ENCODE results near the gene RGS8.

Gene RGS8

DNA sequence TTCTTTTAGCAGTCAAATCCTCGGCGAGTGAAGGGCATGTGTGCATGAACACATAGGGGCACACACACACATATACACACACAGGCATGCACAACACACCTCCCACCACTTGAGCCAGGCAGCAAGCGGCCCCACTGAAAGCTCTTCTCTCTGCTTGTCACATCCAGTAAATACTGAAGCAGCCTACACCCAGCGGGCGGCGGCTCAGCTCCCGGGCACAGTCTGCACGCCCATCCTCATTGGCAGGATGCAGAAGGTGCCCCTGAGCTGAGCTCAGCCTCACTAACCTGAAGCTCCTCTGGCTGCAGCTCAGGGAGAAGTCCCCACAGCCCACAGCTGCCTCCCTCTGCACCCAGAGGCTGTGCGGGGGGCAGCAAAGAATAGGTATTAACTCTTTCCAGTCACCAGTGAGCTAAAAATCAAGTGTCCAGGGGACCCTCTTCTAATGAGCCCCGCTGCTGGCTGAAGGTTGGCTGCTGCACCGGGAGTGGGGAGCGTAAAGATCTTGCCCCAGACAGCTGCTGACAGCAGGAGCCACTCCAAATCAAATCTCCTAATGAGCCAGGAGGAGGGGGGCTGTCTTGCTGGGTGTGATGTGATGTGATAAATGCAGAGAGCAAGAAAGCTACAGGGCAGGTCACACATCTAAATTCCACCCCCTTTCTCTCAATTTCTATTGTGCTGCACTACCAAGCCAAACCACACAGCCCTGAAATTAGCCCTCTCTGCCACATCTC is 12.5 kb downstream of the RGS8 start:
- no peak for DNase-seq (ENCODE audit: low spot score)

GRCh38 chr1:182670032-182670749 is 14.2 kb downstream of the RGS8 start:
- no peak for DNase-seq (ENCODE audit: low spot score)

GRCh38 chr1:182669266-182669665 is 15.1 kb downstream of the RGS8 start:
- no peak for DNase-seq (ENCODE audit: low spot score)

GRCh38 chr1:182668521-182669054 is 15.8 kb downstream of the RGS8 start:
- DNase-seq (ENCODE audit: low spot score), result no peak

GRCh38 chr1:182667848-182668505 is 16.4 kb downstream of the RGS8 start:
- no peak for DNase-seq (ENCODE audit: low spot score)

DNA sequence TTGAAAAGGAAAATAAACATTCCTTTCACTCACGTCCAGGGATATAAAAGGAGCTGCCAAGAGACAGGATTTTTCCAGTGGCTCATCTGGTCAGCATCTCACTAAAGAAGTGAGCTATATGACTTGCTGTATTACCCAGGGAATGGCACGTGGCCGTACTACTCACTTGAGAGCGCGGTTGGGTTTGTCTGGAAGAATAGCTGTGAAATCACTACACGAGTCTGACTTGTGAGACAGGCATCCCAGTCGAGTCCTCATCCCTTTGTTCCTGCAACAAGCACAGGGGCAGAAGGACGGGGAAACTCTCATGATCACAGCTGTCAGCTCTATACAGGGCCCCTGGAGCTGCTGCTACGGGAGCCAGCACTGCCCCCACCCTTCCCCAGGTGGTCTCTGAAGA is 17.7 kb downstream of the RGS8 start:
- no peak for DNase-seq (ENCODE audit: low spot score)

DNA sequence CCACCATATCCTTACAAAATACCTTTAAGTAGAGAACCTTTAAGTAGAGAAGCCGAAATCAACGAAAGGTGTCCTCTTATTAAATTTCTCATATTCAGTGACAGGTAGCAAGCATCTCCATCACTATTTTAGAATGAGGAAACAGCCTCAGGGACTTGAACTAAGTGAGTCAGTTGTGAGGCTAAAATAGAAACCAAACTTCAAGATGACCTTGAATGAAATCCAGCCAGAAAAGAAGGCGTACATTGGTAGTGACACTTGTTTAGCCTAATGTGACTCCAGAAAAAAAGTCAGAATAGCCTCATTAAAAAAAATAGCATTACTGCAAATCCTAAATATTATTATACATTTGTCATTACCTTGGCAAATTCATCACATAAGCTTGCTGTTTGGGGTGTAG is 20.1 kb downstream of the RGS8 start:
- no peak for DNase-seq (ENCODE audit: low spot score)

DNA sequence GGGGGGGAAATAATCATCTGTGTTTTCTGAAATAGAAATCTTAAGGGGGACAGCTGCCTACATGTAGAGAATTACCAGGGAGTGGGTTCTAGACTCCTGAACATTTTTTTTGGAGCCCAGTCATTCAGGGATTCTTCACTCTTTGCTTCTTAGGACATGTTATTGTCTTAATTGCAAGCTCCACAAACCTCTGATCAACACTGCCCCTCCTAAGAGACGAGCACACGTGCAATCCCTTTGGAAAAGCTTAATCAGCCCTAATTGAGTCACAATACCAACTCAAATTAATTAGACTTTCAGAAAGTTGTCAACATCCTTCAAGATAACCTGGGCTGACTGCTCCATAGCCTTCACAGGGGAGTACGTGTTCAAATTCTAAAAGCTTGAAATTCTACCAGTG is 21.4 kb downstream of the RGS8 start:
- no peak for DNase-seq (ENCODE audit: low spot score)

GRCh38 chr1:182662121-182662890 is 22.1 kb downstream of the RGS8 start:
- DNase-seq (ENCODE audit: low spot score), result no peak

GRCh38 chr1:182658055-182658454 is 26.3 kb downstream of the RGS8 start:
- no peak for DNase-seq (ENCODE audit: low spot score)

- no peak for DNase-seq (ENCODE audit: low spot score)
Measured at GRCh38 chr1:182656842-182657397, 27.5 kb downstream of the RGS8 start.

DNA sequence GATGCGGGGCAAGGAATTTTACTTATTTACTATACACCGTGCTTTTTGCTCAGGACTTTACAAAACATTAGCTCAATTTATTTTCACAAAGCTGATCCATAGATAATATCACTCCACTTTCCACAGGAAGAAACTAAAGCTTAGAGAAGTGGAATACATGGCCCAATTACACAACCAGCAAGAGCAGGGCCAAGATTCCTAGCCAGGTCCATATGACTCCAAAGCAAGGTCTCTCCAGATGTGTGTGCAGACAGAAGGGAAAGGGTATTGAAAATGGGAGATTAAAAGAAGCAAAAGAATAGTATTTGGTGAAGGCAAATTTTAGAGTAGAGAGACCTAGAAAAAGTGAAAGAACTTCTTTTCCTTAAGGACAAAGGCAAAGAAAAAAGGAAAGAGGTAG is 30.4 kb downstream of the RGS8 start:
- DNase-seq (ENCODE audit: low spot score), result no peak

DNA sequence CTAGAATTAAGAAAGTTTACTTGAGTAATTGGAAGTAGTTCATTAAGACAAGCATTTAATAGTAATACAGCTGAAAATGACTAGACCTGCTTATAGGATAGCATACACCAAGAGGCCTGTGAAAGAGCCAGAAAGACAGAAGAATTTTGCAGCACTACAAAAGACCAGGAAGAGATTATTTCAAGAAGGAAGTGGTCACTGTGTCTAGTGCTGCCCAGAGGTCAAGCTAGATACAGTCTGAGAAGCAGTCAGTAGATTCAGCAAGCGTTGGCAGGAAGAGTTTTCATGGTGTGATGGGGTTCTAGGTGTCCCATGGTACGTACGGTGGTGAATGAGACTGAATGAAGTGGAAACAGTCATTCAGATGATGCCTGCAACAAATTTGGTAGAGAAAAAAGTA is 31.5 kb downstream of the RGS8 start:
- no peak for DNase-seq (ENCODE audit: low spot score)

- DNase-seq (ENCODE audit: low spot score), result no peak
Measured at GRCh38 chr1:182651339-182651724, 33.1 kb downstream of the RGS8 start.

GRCh38 chr1:182650678-182651338 is 33.6 kb downstream of the RGS8 start:
- DNase-seq (ENCODE audit: low spot score), result no peak

GRCh38 chr1:182649041-182649440 is 35.3 kb downstream of the RGS8 start:
- no peak for DNase-seq (ENCODE audit: low spot score)

- no peak for DNase-seq (ENCODE audit: low spot score)
Measured at GRCh38 chr1:182646739-182647138, 37.6 kb downstream of the RGS8 start.

DNA sequence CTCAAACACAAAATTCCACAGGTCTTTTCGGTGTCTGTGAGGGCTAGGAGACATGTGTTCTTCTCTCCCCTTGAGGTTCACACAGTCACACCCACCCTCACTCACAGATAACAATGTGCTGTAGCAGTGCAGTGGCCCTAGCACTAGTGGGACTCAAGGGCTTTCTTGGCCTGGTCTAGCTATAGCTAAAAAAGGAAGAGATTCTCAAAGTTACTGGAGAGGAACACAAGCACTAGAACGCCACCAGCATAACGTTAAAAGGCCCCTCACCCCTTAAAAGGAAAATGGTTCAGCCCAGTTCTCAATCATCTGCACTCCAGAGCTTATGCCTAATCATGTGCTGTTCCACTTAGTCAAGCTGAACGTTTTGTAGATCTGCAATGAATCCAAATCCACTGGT is 39.5 kb downstream of the RGS8 start:
- no peak for DNase-seq (ENCODE audit: low spot score)

DNA sequence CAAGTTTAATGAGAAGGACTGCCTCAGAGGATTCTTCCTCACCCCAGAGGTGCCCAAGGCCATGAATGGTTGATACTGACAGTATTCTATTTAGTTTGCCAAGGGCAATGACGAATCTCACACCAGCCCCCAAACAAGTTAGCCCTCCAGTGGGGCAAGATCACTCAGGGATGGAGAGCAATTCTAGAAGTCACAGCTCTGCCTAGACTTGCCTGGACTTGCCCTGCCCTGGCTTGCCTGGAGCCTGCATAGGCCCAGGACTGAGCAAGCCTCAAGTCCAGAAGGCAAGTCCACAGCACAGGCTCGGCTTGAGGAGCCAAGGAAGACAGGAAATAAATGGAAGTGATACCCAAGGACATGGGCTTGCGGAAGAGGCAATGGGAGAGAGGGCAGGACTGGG is 40.7 kb downstream of the RGS8 start:
- DNase-seq (ENCODE audit: low spot score), result no peak

- DNase-seq (ENCODE audit: low spot score), result no peak
Measured at GRCh38 chr1:182642461-182642860, 41.9 kb downstream of the RGS8 start.

- DNase-seq (ENCODE audit: low spot score), result no peak
Measured at GRCh38 chr1:182641561-182641960, 42.8 kb downstream of the RGS8 start.

Measured in AG08395 (cell line).